K562 (cell line): ENCODE data around the gene AOC1. TPM values are rescaled to one million over a fixed set of nuclear protein-coding genes. Genes with fewer than 3 reads are reported as not detected.
A peak's percentile ranks its signal among the peaks of the same experiment; 100 is the strongest.

Source experiments
- ATAC-seq: fragments of 200-7000 bp; cut with Tn5 transposase; 3 replicates; pipeline ENCODE4 v1.9.1; 2020; ENCODE audit warnings: moderate library complexity
- BruUV-seq: library from RNA; stranded (reverse); fragments of 400-500 nt; replicated peaks from 2 replicates; lab custom pipeline; 2021; lab: Mats Ljungman, UMichigan
- CTCF ChIA-PET: fragments of 300-600 bp; formaldehyde crosslinking; extraction: SDS; loops from one replicate; lab custom pipeline; 2021; ENCODE audit warnings: low intra/inter-chr PET ratio; lab: Yijun Ruan, JAX
- POLR2A ChIA-PET: fragments of 300-600, 350-650 bp; sonication (Branson Sonifier 250); formaldehyde crosslinking; extraction: SDS; loops from one replicate; lab custom pipeline; 2021; ENCODE audit warnings: antibody characterized with exemption, inconsistent platforms; lab: Yijun Ruan, JAX
- DNase-seq, 4 experiments: peaks; one replicate each; pipeline versions ENCODE4 v3.0.0 to v3.0.0-alpha.2; 2011 to 2018; ENCODE audit warnings: low spot score in 3 of 4, mixed read lengths in 3 of 4; ENCODE audit errors: extremely low read depth in 1 of 4
- FAIRE-seq: peaks from 2 replicates; lab custom pipeline; 2011; peaks lifted over from hg19 to GRCh38; lab: Jason Lieb, UNC
- H2AFZ ChIP-seq: 2 replicates; pipeline ENCODE4 v1.6.0; 2011; ENCODE audit warnings: low read depth, low read length, control low read depth, inconsistent platforms
- H3K27ac ChIP-seq: fragments of 200-600 bp; 3 replicates; pipeline ENCODE4 v1.8.0; 2011; ENCODE audit warnings: low read depth, mild to moderate bottlenecking, control low read depth, inconsistent platforms, low read length, moderate library complexity, mixed read lengths; ENCODE audit errors: extremely low read depth
- H3K27me3 ChIP-seq, 2 experiments: fragments of 300-600 bp in 1 of 2; 2 replicates in 1 of 2; 3 replicates in 1 of 2; pipeline versions ENCODE4 v1.6.0 to v1.8.0; 2011; ENCODE audit warnings: inconsistent platforms in 2 of 2, low read length in 2 of 2, mild to moderate bottlenecking in 1 of 2, mixed read lengths in 1 of 2, moderate library complexity in 1 of 2; ENCODE audit not compliant: control insufficient read depth in 2 of 2, insufficient read depth in 2 of 2
- H3K36me3 ChIP-seq: fragments of 300-600 bp; 3 replicates; pipeline ENCODE4 v1.8.0; 2011; ENCODE audit warnings: mild to moderate bottlenecking, low read length, inconsistent platforms; ENCODE audit not compliant: control insufficient read depth, insufficient read depth
- H3K4me1 ChIP-seq, 2 experiments: fragments of 200-600 bp in 1 of 2; replicated peaks in 1 of 2; 2 replicates in 1 of 2; 3 replicates in 1 of 2; pipeline versions ENCODE4 v1.5.1 to v1.8.0; 2011; ENCODE audit warnings: inconsistent platforms in 2 of 2, low read length in 2 of 2, mild to moderate bottlenecking in 1 of 2, mixed read lengths in 1 of 2, moderate library complexity in 1 of 2; ENCODE audit not compliant: control insufficient read depth in 2 of 2, insufficient read depth in 2 of 2
- H3K4me2 ChIP-seq: 2 replicates; pipeline ENCODE4 v1.6.1; 2011; ENCODE audit warnings: low read length, control low read depth, inconsistent platforms, mixed read lengths; ENCODE audit not compliant: insufficient read depth
- H3K4me3 ChIP-seq: fragments of 200-600 bp; sonication (generic), shearing (Covaris generic); 2 replicates; pipeline ENCODE4 v1.5.1; 2016; ENCODE audit warnings: control low read depth, inconsistent platforms
- H3K79me2 ChIP-seq: fragments of 200-600 bp; 3 replicates; pipeline ENCODE4 v1.8.0; 2011; ENCODE audit warnings: low read length, inconsistent platforms; ENCODE audit not compliant: control insufficient read depth, insufficient read depth
- H3K9ac ChIP-seq, 2 experiments: 2 replicates each; pipeline versions ENCODE4 v1.6.0 to v1.6.1; 2011; ENCODE audit warnings: low read depth in 2 of 2, low read length in 2 of 2, control low read depth in 1 of 2, inconsistent platforms in 1 of 2, mild to moderate bottlenecking in 1 of 2, mixed read lengths in 1 of 2; ENCODE audit not compliant: insufficient read depth in 1 of 2
- H3K9me1 ChIP-seq: one replicate; pipeline ENCODE4 v1.6.0; 2011; ENCODE audit warnings: inconsistent platforms, mild to moderate bottlenecking, low read length, moderate library complexity; ENCODE audit not compliant: control insufficient read depth, insufficient read depth
- H3K9me3 ChIP-seq: replicated peaks from 2 replicates; pipeline ENCODE4 v1.5.1; 2011; ENCODE audit warnings: low read depth, low read length, inconsistent platforms; ENCODE audit not compliant: control insufficient read depth, insufficient read depth
- H4K20me1 ChIP-seq: replicated peaks from 2 replicates; pipeline ENCODE4 v1.6.1; 2011; ENCODE audit warnings: low read length, inconsistent platforms, mixed read lengths; ENCODE audit not compliant: control insufficient read depth, insufficient read depth
- CHCHD3 ChIP-seq: fragments of 250-450 bp; sonication (Bioruptor Pico); IDR thresholded peaks from 2 replicates; pipeline ENCODE4 v2.1.2; 2022; ENCODE audit warnings: mild to moderate bottlenecking
- EZH2 ChIP-seq: IDR thresholded peaks from 2 replicates; pipeline ENCODE4 v1.6.1; 2012; ENCODE audit warnings: low read depth, mild to moderate bottlenecking, inconsistent platforms, low read length, borderline replicate concordance
- NFYB ChIP-seq: IDR thresholded peaks from 2 replicates; pipeline ENCODE4 v1.6.1; 2011; ENCODE audit warnings: mild to moderate bottlenecking, moderate library complexity; ENCODE audit not compliant: insufficient read length; ENCODE audit errors: extremely low read depth
- RBM17 ChIP-seq: fragments of 200-400 bp; formaldehyde crosslinking; IDR thresholded peaks from 2 replicates; pipeline ENCODE4 v1.6.1; 2017; ENCODE audit warnings: low read depth, mild to moderate bottlenecking, low read length, borderline replicate concordance
- SAFB2 ChIP-seq: fragments of 200-400 bp; formaldehyde crosslinking; IDR thresholded peaks from 2 replicates; pipeline ENCODE4 v1.6.1; 2018; ENCODE audit warnings: borderline replicate concordance, low read length, low read depth, moderate library complexity; ENCODE audit not compliant: severe bottlenecking
- SRSF7 ChIP-seq: fragments of 200-400 bp; formaldehyde crosslinking; optimal IDR thresholded peaks from 2 replicates; pipeline ENCODE3; 2017; ENCODE audit warnings: mild to moderate bottlenecking, low read depth, low read length
- STAT5A ChIP-seq: IDR thresholded peaks from 2 replicates; pipeline ENCODE4 v1.6.1; 2012; ENCODE audit warnings: low read length, inconsistent platforms, borderline replicate concordance
- U2AF2 ChIP-seq: fragments of 200-400 bp; formaldehyde crosslinking; optimal IDR thresholded peaks from 2 replicates; pipeline ENCODE3; 2017; ENCODE audit warnings: low read depth, mild to moderate bottlenecking, low read length
- WGBS: fragments of 100-300 bp; shearing (Covaris generic); methylation state at CpG from one replicate; pipeline ENCODE4 v1.1.6; 2016; ENCODE audit warnings: low coverage, mixed read lengths; ENCODE audit not compliant: insufficient coverage; ENCODE audit errors: missing lambda C conversion rate; 5-methylcytosine and 5-hydroxymethylcytosine counted together
- in situ Hi-C: fragments of 300-500 bp; cut with MboI; formaldehyde crosslinking; loops from 4 replicates; pipeline ENCODE4 v1.15.0; 2018; ENCODE audit warnings: inconsistent platforms, mixed read lengths
- intact Hi-C: fragments of 100-400 bp; cut with micrococcal nuclease; formaldehyde crosslinking; loops from 2 replicates; pipeline ENCODE4 v1.14.2; 2022
- polyA plus RNA-seq, 8 experiments: library from polyadenylated mRNA; depleted of rRNA in 4 of 8; stranded (reverse) in 5 of 8; unstranded in 3 of 8; fragments of >200 nt; fragmentation: Nextera tagmentation in 2 of 8; fragmentation: Illumina TruSeq in 1 of 8; extraction: Ambion mirVana in 2 of 8; extraction: Trizol in 1 of 8; gene quantifications; 2 replicates each; pipeline versions ENCODE4 v1.2.1 to v1.2.3, GENCODE V29; 2011 to 2014; ENCODE audit warnings: inconsistent platforms in 1 of 8, missing spikeins in 1 of 8
- total RNA-seq, 7 experiments: library from RNA; depleted of rRNA in 6 of 7; stranded (reverse); fragments of >200 nt in 6 of 7; fragmentation: Illumina TruSeq in 2 of 7; extraction: Trizol in 2 of 7; gene quantifications; 2 replicates each; pipeline versions ENCODE4 v1.2.1 to v1.2.3, GENCODE V29; 2011 to 2021; ENCODE audit warnings: low replicate concordance in 1 of 7
- TF ChIP-seq, protein P1 (sequence below): fragments of 200-800 bp; sonication (Bioruptor generic); IDR thresholded peaks from 2 replicates; pipeline ENCODE4 v1.6.1; 2017; ENCODE audit warnings: missing genetic modification characterization, missing compliant biosample characterization

AOC1 gene
- total and polyA plus RNA-seq, 9 of the 15 experiments (the other 6 are each of a cell fraction or from before 2014, with no cell fraction given), result not detected

DNA sequence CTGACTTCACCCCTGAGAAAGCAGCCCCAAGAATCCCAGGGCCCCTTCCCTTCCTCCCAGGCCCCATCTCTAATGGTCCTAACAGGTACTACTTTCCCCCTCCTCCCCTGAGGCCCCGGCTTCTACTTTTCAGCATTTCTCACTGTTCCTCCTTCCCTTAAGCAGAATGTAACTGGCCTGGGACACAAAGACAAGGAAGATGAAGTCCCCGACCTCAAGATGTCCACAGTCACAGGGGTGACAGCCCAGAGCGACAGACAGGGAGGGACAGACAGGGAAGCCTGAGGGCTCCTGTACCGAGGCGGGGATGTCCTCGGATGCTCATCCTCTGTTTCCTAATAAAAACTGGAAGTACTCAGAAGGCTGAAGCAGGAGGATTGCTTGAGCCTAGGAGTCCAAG lies 11.6 kb downstream of the AOC1 start (continued):
- TF ChIP-seq, protein P1, sequence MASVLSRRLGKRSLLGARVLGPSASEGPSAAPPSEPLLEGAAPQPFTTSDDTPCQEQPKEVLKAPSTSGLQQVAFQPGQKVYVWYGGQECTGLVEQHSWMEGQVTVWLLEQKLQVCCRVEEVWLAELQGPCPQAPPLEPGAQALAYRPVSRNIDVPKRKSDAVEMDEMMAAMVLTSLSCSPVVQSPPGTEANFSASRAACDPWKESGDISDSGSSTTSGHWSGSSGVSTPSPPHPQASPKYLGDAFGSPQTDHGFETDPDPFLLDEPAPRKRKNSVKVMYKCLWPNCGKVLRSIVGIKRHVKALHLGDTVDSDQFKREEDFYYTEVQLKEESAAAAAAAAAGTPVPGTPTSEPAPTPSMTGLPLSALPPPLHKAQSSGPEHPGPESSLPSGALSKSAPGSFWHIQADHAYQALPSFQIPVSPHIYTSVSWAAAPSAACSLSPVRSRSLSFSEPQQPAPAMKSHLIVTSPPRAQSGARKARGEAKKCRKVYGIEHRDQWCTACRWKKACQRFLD, result no peak
- no peak for TF ChIP-seq CHCHD3 (CRISPR knock-in tag)
- TF ChIP-seq NFYB, result no peak
- no peak for TF ChIP-seq STAT5A
- TF ChIP-seq U2AF2, result no peak
- TF ChIP-seq SAFB2, result no peak
- TF ChIP-seq, all 486 proteins: peak for 0

- Histone ChIP-seq H2AFZ (no peak overlapping the region), H4K20me1 (no peaks in the 10 kb centered on the region), H3K36me3 (no peaks in the 10 kb centered on the region), H3K4me1 (no peaks in the 10 kb centered on the region), H3K9me1 (no peaks in the 10 kb centered on the region), H3K27me3 (peaks cover 43 to 64% of the 10 kb centered on the region in 2 experiments), H3K4me2 (no peak overlapping the region), H3K79me2 (no peaks in the 10 kb centered on the region), H3K9ac (no peak overlapping the region), H3K4me3 (no peak overlapping the region), H3K9me3 (no peaks in the 10 kb centered on the region), H3K27ac (no peak overlapping the region)
- intact Hi-C loops, result no loop called here
- BruUV-seq, result no TSS peak
- POLR2A ChIA-PET, result interaction anchor here (0.8 to 1.7 kb wide), 4 partner anchors 10 to 20 kb away, joined by 3 to 5 read pairs (median 4); no protein-coding TSS in a partner anchor
- in situ Hi-C loops, result no loop called here
- TF ChIP-seq SRSF7 (no peak), EZH2 (0 out of 2 replicates have a peak, but pooled peaks have one; percentile 53), RBM17 (no peak)
- DNase-seq (peak in 1 of 4 experiments; percentile 8), ATAC-seq (no peak), FAIRE-seq (no peak)
- WGBS, result 0% methylated on average over 4 of the region's 4 CpGs
- CTCF ChIA-PET, result no interaction called here
These were observed 14.7 kb downstream of the AOC1 start for GRCh38 chr7:150866932-150867564.
